Measurements from ENCODE around the gene RNF2. TPM values are rescaled to one million over a fixed set of nuclear protein-coding genes. Genes with fewer than 3 reads are reported as not detected.

Gene RNF2
- total and polyA plus RNA-seq, 2 experiments from 2014 or later, result 18.2 to 19.6 TPM

DNA sequence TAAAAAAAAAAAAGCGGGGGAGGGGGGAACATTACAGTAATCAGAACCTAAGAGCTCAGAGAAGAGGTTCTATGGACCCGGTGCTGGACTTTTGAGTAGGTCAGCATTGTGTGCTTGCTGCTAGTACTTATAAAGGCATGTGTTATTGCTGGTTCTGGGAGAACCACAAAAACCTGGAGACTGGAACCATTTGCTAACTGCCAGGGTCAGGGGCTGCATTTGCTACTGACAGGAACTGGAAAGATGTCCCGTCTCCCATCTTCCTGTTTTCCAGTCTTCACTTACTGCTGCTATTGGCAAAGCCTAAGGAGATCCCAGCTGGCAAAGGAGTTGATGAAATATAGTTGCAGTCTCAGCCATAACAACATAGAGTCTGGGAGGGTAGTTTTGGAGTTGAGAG, 4.3 kb downstream of the RNF2 start:
- Histone ChIP-seq H3F3A (ENCODE audit: insufficient read depth) (peaks cover 27% of the 10 kb centered on the region), H3K27ac (no peak overlapping the region), H3K79me2 (ENCODE audit: insufficient read depth) (peaks cover 84% of the 10 kb centered on the region), H3K9ac (no peak overlapping the region), H3K9me3 (ENCODE audit: low read depth) (no peaks in the 10 kb centered on the region), H3K4me2 (ENCODE audit: unreplicated experiment) (no peak overlapping the region), H3K27me3 (replicated peaks; ENCODE audit: insufficient read depth) (no peaks in the 10 kb centered on the region), H2AFZ (no peak overlapping the region), H3K4me1 (ENCODE audit: insufficient read depth) (peaks cover 17% of the 10 kb centered on the region), H4K20me1 (ENCODE audit: insufficient read depth) (peaks cover 40% of the 10 kb centered on the region), H3K4me3 (no peak overlapping the region), H3K36me3 (ENCODE audit: low read depth) (no peaks in the 10 kb centered on the region), H3K9me2 (ENCODE audit: insufficient read depth) (no peaks in the 10 kb centered on the region)
- TF ChIP-seq EZH2 (IDR thresholded peaks at IDR 0.05; ENCODE audit: insufficient read depth, poor library complexity, severe bottlenecking), result no peak
- no peak for TF ChIP-seq EZH2phosphoT487 (IDR thresholded peaks at IDR 0.05; ENCODE audit: insufficient read depth, low read depth)
- no peak for DNase-seq
- 94 to 95% methylated on average over 3 of the region's 3 CpGs for WGBS, 2 experiments (ENCODE audit: low coverage in 1 of 2, low lambda C conversion rate in 2 of 2, missing lambda C conversion rate in 2 of 2)
- in situ Hi-C loops (cut with MboI), result no loop called here

DNA sequence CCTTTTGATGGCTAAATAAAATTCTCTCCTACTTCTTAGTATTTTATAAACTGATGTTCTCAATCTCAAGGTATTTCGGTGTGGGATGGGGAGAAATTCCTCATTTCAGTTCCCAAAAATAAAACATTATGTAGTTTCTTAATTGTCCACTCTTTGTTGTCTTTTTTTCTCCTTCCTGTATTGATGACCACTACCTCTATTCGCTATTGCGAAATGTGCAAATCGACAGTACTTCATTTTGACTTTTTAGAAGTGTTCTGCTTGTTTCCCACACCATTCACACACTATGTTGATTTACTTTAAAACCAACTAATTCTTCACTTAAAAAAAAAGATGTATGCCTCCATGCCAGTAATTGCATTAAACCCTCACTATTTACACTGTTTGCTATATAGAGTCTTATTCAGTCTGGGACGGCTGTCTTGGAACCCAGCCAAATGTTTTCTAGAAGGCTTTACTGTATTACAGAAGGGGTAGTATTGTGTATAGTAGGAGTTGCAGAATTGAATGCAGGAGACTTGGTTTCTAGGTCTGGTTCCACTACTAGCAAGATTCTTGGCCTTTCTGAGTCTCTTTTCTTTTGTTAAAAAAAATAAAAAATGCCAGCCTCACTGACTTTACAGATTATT, 5.6 kb downstream of the RNF2 start:
- no peaks in the 10 kb centered on the region for H3K27me3 ChIP-seq (replicated peaks; ENCODE audit: insufficient read depth)
- H3K27ac ChIP-seq, result no peak overlapping the region
- in situ Hi-C loops (cut with MboI), result no loop called here
- peaks cover 24% of the 10 kb centered on the region for H3F3A ChIP-seq (ENCODE audit: insufficient read depth)
- no peaks in the 10 kb centered on the region for H3K9me3 ChIP-seq (ENCODE audit: low read depth)
- DNase-seq, result no peak
- WGBS, 2 experiments (ENCODE audit: low coverage in 1 of 2, low lambda C conversion rate in 2 of 2, missing lambda C conversion rate in 2 of 2), result 79 to 82% methylated on average over 5 of the region's 5 CpGs
- H3K4me3 ChIP-seq, result no peak overlapping the region
- no peak overlapping the region for H3K9ac ChIP-seq
- TF ChIP-seq EZH2phosphoT487 (IDR thresholded peaks at IDR 0.05; ENCODE audit: insufficient read depth, low read depth) (no peak), EZH2 (IDR thresholded peaks at IDR 0.05; ENCODE audit: insufficient read depth, poor library complexity, severe bottlenecking) (no peak)
- H3K79me2 ChIP-seq (ENCODE audit: insufficient read depth), result peaks cover 97% of the 10 kb centered on the region
- peaks cover 17% of the 10 kb centered on the region for H3K4me1 ChIP-seq (ENCODE audit: insufficient read depth)
- H4K20me1 ChIP-seq (ENCODE audit: insufficient read depth), result peaks cover 40% of the 10 kb centered on the region
- no peak overlapping the region for H3K4me2 ChIP-seq (ENCODE audit: unreplicated experiment)
- H3K36me3 ChIP-seq (ENCODE audit: low read depth), result no peaks in the 10 kb centered on the region
- H3K9me2 ChIP-seq (ENCODE audit: insufficient read depth), result no peaks in the 10 kb centered on the region
- no peak overlapping the region for H2AFZ ChIP-seq

DNA sequence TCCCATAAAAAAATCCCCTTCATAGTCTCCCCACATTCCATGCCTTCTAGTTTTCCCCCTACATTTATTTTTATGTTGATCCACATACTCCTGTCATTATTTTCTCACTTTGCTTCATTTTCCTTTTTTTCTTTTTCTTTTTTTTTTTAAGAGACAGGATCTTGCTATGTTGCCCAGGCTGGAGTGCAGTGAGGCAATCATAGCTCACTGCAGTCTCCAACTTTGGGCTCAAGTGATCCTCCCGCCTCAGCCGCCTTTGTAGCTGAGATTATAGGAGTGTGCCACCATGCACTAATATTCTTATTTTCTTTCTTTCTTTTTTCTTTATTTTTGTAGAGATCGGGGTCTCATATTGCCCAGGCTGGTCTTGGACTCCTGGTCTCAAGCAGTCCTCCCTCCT, 7.8 kb downstream of the RNF2 start:
- H4K20me1 ChIP-seq (ENCODE audit: insufficient read depth), result peaks cover 23% of the 10 kb centered on the region
- H3F3A ChIP-seq (ENCODE audit: insufficient read depth), result 0 out of 2 replicates have a peak, but pooled peaks cover 4% of the 10 kb centered on the region
- H3K4me2 ChIP-seq (ENCODE audit: unreplicated experiment), result no peak overlapping the region
- no peak overlapping the region for H3K4me3 ChIP-seq
- no peak overlapping the region for H3K9ac ChIP-seq
- H2AFZ ChIP-seq, result no peak overlapping the region
- no peaks in the 10 kb centered on the region for H3K9me3 ChIP-seq (ENCODE audit: low read depth)
- no peak overlapping the region for H3K27ac ChIP-seq
- H3K79me2 ChIP-seq (ENCODE audit: insufficient read depth), result peaks cover 100% of the 10 kb centered on the region
- H3K27me3 ChIP-seq (replicated peaks; ENCODE audit: insufficient read depth), result no peaks in the 10 kb centered on the region
- H3K9me2 ChIP-seq (ENCODE audit: insufficient read depth), result no peaks in the 10 kb centered on the region
- WGBS, 2 experiments (ENCODE audit: low coverage in 1 of 2, low lambda C conversion rate in 2 of 2, missing lambda C conversion rate in 2 of 2), result 96 to 97% methylated on average over 3 of the region's 3 CpGs
- in situ Hi-C loops (cut with MboI), result no loop called here
- H3K4me1 ChIP-seq (ENCODE audit: insufficient read depth), result peaks cover 2% of the 10 kb centered on the region
- TF ChIP-seq EZH2phosphoT487 (IDR thresholded peaks at IDR 0.05; ENCODE audit: insufficient read depth, low read depth), result no peak
- TF ChIP-seq EZH2 (IDR thresholded peaks at IDR 0.05; ENCODE audit: insufficient read depth, poor library complexity, severe bottlenecking), result no peak
- DNase-seq, result no peak
- H3K36me3 ChIP-seq (ENCODE audit: low read depth), result no peaks in the 10 kb centered on the region

DNA sequence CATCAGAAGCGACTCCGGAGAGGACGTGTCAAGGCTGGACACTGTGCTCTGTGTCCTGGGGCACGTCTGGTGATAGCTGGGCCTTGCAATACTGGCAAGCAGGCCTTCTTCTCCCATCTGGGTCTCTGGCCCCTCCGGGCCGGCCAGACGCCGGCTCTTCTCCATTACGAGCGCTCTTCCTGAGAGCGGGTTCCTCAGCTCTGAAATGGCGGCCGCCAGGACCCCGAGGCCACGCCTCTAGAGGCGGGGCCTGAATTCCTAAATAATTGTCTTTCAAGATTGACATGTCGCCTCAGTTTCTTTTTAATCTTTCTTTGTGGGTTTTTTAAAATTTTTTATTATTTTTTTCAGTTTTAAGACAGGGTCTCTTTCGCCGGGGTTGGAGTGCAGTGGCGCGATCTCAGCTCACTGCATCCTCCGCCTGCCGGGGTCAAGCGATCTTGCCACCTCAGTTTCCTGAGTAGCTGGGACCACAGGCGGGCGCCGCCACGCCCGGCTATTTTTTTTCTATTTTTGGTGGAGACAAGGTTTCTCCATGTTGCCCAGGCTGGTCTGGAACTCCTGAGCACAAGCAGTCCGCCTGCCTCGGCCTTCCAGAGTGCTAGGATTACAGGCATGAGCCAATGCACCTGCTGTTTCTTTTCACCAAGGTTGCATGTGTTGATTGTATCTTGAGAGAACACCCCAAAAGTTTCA, 9.2 kb downstream of the RNF2 start:
- 97% methylated on average over 31 of the region's 31 CpGs for WGBS, 2 experiments (ENCODE audit: low coverage in 1 of 2, low lambda C conversion rate in 2 of 2, missing lambda C conversion rate in 2 of 2)
- Histone ChIP-seq H3K79me2 (ENCODE audit: insufficient read depth) (peaks cover 100% of the 10 kb centered on the region), H3F3A (ENCODE audit: insufficient read depth) (no peaks in the 10 kb centered on the region), H3K27me3 (replicated peaks; ENCODE audit: insufficient read depth) (no peaks in the 10 kb centered on the region), H3K4me1 (ENCODE audit: insufficient read depth) (no peaks in the 10 kb centered on the region; the same call in 1 of the 2 replicates), H3K9me2 (ENCODE audit: insufficient read depth) (no peaks in the 10 kb centered on the region), H3K9me3 (ENCODE audit: low read depth) (no peaks in the 10 kb centered on the region), H3K4me3 (no peak overlapping the region), H3K36me3 (ENCODE audit: low read depth) (no peaks in the 10 kb centered on the region), H2AFZ (no peak overlapping the region), H4K20me1 (ENCODE audit: insufficient read depth) (peaks cover 13% of the 10 kb centered on the region), H3K9ac (no peak overlapping the region), H3K27ac (no peak overlapping the region), H3K4me2 (ENCODE audit: unreplicated experiment) (no peak overlapping the region)
- in situ Hi-C loops (cut with MboI), result no loop called here
- TF ChIP-seq EZH2phosphoT487 (IDR thresholded peaks at IDR 0.05; ENCODE audit: insufficient read depth, low read depth), result no peak
- no peak for TF ChIP-seq EZH2 (IDR thresholded peaks at IDR 0.05; ENCODE audit: insufficient read depth, poor library complexity, severe bottlenecking)
- no peak for DNase-seq
